Kidney tubule cell (primary cell): ENCODE results near the gene WASF1.
"Not testable (repeated sequence)": the region's sequence is repeated elsewhere in the genome, so short reads cannot be mapped to it uniquely, and the experiment has no call there.

Source experiments
- DNase-seq: peaks from one replicate; pipeline ENCODE4 v3.0.0-alpha.2; 2018; ENCODE audit warnings: low spot score

WASF1 gene

GRCh38 chr6:110089323-110089722 is 90.1 kb downstream of the WASF1 start:
- DNase-seq, result no peak

- no peak for DNase-seq
These were observed 94.2 kb downstream of the WASF1 start for GRCh38 chr6:110085285-110085684.

GRCh38 chr6:110083875-110084585 is 95.4 kb downstream of the WASF1 start:
- DNase-seq, result no peak

- peak; percentile 64 for DNase-seq
These were observed 104.1 kb downstream of the WASF1 start for GRCh38 chr6:110075406-110075805.

GRCh38 chr6:110073474-110073873 is 106.0 kb downstream of the WASF1 start:
- not testable (repeated sequence) for DNase-seq

GRCh38 chr6:110068592-110068967 is 110.9 kb downstream of the WASF1 start:
- no peak for DNase-seq

- no peak for DNase-seq
These were observed 111.5 kb downstream of the WASF1 start for GRCh38 chr6:110067837-110068591.

- no peak for DNase-seq
These were observed 114.5 kb downstream of the WASF1 start for GRCh38 chr6:110064744-110065524.

GRCh38 chr6:110063594-110064263 is 115.7 kb downstream of the WASF1 start:
- no peak for DNase-seq

GRCh38 chr6:110055387-110055735 is 124.1 kb downstream of the WASF1 start:
- DNase-seq, result no peak

GRCh38 chr6:110054664-110055386 is 124.6 kb downstream of the WASF1 start:
- no peak for DNase-seq

- DNase-seq, result peak; percentile 50
These were observed 125.9 kb downstream of the WASF1 start for GRCh38 chr6:110053395-110054240.

GRCh38 chr6:110050440-110050813 is 129.0 kb downstream of the WASF1 start:
- DNase-seq, result no peak
